Thoracic aorta (tissue), 2 donors: Measurements from ENCODE around the gene XPC. TPM values are rescaled to one million over a fixed set of nuclear protein-coding genes. Genes with fewer than 3 reads are reported as not detected.
A peak's percentile ranks its signal among the peaks of the same experiment; 100 is the strongest.

ENCODE experiments used
- ATAC-seq: fragments of 150-250 bp; one replicate; pipeline ENCODE4 v1.8.0; 2017; ENCODE audit warnings: low read depth; ENCODE audit not compliant: insufficient number of reproducible peaks, low FRiP score
- DNase-seq: peaks from one replicate; pipeline ENCODE4 v3.0.0-alpha.2; 2020; ENCODE audit warnings: low spot score
- H3K27ac ChIP-seq, 2 donors: fragments of 200-600 bp; sonication (generic); 1 replicate in 1 of 2; 2 replicates in 1 of 2; pipeline ENCODE4 v1.5.1; 2016; ENCODE audit warnings: mild to moderate bottlenecking in 2 of 2, moderate library complexity in 2 of 2
- H3K27me3 ChIP-seq: fragments of 200-600 bp; sonication (generic); replicated peaks from 2 replicates; pipeline ENCODE4 v1.6.0; 2016; ENCODE audit warnings: mild to moderate bottlenecking; ENCODE audit not compliant: insufficient read depth
- H3K36me3 ChIP-seq: fragments of 200-600 bp; sonication (generic); one replicate; pipeline ENCODE4 v1.5.1; 2016
- H3K4me1 ChIP-seq, 2 donors: fragments of 200-600 bp; sonication (generic); 1 replicate in 1 of 2; 2 replicates in 1 of 2; pipeline versions ENCODE4 v1.5.1 to v1.6.0; 2016; ENCODE audit warnings: low read depth in 2 of 2, mild to moderate bottlenecking in 1 of 2; ENCODE audit not compliant: control insufficient read depth in 1 of 2
- H3K4me3 ChIP-seq: fragments of 200-600 bp; sonication (generic); 2 replicates; pipeline ENCODE4 v1.5.1; 2016; ENCODE audit warnings: mild to moderate bottlenecking
- H3K9me3 ChIP-seq: fragments of 200-600 bp; sonication (generic); 2 replicates; pipeline ENCODE4 v1.5.1; 2016
- CTCF ChIP-seq: fragments of 200-600 bp; sonication (generic); IDR thresholded peaks from one replicate; pipeline ENCODE4 v1.5.1; 2019; ENCODE audit warnings: antibody characterized with exemption
- total RNA-seq, 2 donors: library from RNA; depleted of rRNA; stranded (reverse); fragments of >200 nt; gene quantifications; one replicate each; pipeline versions ENCODE4 v1.1.0 to v1.2.3, GENCODE V29; 2016

The XPC gene
- total RNA-seq, 2 donors from 2014 or later, result 49.2 to 57.1 TPM

GRCh38 chr3:14179114-14179465 lies 689 bp upstream of the XPC start:
- DNase-seq (no peak), ATAC-seq (no peak)
- Histone ChIP-seq H3K4me3 (peak overlapping the region; percentile 83), H3K36me3 (peaks cover 15% of the 10 kb centered on the region), H3K27me3 (no peaks in the 10 kb centered on the region), H3K4me1 (peaks cover 22 to 40% of the 10 kb centered on the region in 2 donors), H3K27ac (peak overlapping the region; percentile 81 to 90), H3K9me3 (no peaks in the 10 kb centered on the region)
- no peak for TF ChIP-seq CTCF

- Histone ChIP-seq H3K36me3 (peaks cover 11% of the 10 kb centered on the region), H3K9me3 (no peaks in the 10 kb centered on the region), H3K27ac (peak overlapping the region; percentile 90 to 91), H3K4me1 (peaks cover 22 to 40% of the 10 kb centered on the region in 2 donors), H3K4me3 (peak overlapping the region; percentile 83), H3K27me3 (no peaks in the 10 kb centered on the region)
- peak; percentile 36 for ATAC-seq
- peak; percentile 6 for DNase-seq
- TF ChIP-seq CTCF, result no peak
These were observed 688 bp downstream of the XPC start for GRCh38 chr3:14177580-14178246.

GRCh38 chr3:14175383-14176037 lies 2.9 kb downstream of the XPC start:
- peaks cover 22 to 40% of the 10 kb centered on the region in 2 donors for H3K4me1 ChIP-seq
- no peaks in the 10 kb centered on the region for H3K9me3 ChIP-seq
- ATAC-seq (no peak), DNase-seq (no peak)
- H3K27me3 ChIP-seq, result no peaks in the 10 kb centered on the region
- H3K36me3 ChIP-seq, result peaks cover 19% of the 10 kb centered on the region
- H3K27ac ChIP-seq, result no peak overlapping the region
- no peak overlapping the region for H3K4me3 ChIP-seq
- TF ChIP-seq CTCF, result no peak

- ATAC-seq (no peak), DNase-seq (no peak)
- Histone ChIP-seq H3K4me1 (peaks cover 19 to 36% of the 10 kb centered on the region in 2 donors), H3K27ac (no peak overlapping the region), H3K27me3 (no peaks in the 10 kb centered on the region), H3K9me3 (no peaks in the 10 kb centered on the region), H3K4me3 (no peak overlapping the region), H3K36me3 (peaks cover 29% of the 10 kb centered on the region)
- TF ChIP-seq CTCF, result no peak
These were observed 3.9 kb downstream of the XPC start for GRCh38 chr3:14174483-14174882.

GRCh38 chr3:14172496-14172895 lies 5.9 kb downstream of the XPC start:
- no peak overlapping the region for H3K4me3 ChIP-seq
- ATAC-seq (no peak), DNase-seq (no peak)
- H3K9me3 ChIP-seq, result no peaks in the 10 kb centered on the region
- no peak overlapping the region for H3K27ac ChIP-seq
- H3K36me3 ChIP-seq, result peaks cover 48% of the 10 kb centered on the region
- peaks cover 12 to 27% of the 10 kb centered on the region in 2 donors for H3K4me1 ChIP-seq
- TF ChIP-seq CTCF, result no peak
- H3K27me3 ChIP-seq, result no peaks in the 10 kb centered on the region
